EH (cell line): ENCODE results near the gene TPP1.

ENCODE experiments used
- DNase-seq: peaks from one replicate; pipeline ENCODE4 v3.0.0-alpha.2; 2015; ENCODE audit warnings: low read depth

The TPP1 gene

DNA sequence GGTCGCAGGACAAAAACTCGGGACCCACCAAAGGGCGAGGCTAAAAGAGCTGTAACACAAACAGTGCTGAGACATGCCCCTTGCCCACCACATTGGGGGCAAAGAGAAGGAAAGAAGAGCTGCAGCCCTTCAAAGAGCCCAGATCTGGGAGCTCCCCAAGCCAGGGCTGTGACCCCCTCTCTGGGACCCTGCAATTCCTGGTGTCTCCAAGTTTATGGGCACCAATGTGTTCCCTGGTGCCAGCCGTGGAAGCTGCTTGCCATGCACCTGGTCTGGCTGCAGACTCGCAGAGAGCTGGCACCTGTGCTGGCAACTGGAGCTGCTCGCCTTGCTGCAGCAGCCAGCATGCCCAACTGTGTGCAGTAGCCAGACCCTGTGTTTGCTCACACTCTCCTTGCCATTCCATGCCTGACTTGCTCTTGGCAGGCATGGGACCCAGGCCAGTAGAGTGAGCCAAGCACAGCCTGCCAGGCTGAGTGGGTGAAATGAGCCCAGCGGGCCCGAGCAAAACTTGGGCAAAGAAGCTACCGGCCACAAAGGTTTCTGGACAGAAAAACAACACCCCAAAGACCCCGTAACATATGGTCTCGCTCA lies 31.8 kb downstream of the TPP1 start:
- DNase-seq, result no peak

DNA sequence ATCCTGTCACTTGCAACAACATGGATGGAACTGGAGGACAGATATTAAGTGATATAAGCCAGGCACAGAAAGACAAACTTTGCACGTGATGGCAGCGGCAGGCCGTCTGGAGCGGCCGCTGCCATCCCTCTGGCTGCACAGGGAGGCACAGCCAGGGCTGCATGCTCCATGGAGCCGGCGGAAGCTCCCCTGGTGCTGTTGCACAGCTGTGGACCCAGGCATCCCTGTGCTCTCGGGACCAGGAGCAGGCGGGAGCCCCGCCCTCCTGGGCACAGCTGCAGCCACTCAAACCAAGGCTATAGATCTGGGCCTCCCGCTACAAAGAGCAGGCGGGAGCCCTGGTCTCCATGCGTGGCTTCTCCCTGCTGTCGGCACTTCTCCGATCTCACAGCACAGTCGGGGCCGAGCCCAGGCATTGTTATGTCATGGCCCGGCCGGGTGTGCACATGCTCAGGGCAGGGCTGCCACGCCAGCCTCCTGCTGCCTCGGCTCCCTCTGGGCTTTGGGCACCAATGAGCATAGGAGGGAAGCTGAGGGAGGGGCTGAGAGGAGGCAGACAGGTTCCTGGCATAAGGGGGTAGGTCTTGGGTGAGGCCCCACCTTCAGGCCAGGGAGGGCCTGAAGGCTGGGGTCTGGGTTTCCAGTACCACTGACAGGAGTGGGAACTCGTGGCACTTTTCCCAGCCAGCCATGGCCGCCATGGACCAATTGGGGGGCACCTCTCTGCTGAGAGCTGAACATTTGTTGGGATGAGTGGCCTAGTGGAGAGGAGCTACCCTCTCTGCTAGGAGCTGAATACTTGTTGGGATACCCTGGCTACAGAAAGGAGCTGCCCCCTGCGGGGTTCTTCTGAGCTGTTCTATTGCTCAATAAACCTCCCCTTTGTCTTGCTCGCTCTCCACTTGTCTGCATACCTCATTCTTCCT lies 32.5 kb downstream of the TPP1 start:
- DNase-seq, result no peak

GRCh38 chr11:6584528-6584927 lies 34.7 kb downstream of the TPP1 start:
- no peak for DNase-seq

- no peak for DNase-seq
These were observed 35.6 kb downstream of the TPP1 start for GRCh38 chr11:6583584-6583983.

GRCh38 chr11:6579681-6580080 lies 39.5 kb downstream of the TPP1 start:
- DNase-seq, result no peak

- DNase-seq, result no peak
These were observed 41.1 kb downstream of the TPP1 start for GRCh38 chr11:6578134-6578533.

DNA sequence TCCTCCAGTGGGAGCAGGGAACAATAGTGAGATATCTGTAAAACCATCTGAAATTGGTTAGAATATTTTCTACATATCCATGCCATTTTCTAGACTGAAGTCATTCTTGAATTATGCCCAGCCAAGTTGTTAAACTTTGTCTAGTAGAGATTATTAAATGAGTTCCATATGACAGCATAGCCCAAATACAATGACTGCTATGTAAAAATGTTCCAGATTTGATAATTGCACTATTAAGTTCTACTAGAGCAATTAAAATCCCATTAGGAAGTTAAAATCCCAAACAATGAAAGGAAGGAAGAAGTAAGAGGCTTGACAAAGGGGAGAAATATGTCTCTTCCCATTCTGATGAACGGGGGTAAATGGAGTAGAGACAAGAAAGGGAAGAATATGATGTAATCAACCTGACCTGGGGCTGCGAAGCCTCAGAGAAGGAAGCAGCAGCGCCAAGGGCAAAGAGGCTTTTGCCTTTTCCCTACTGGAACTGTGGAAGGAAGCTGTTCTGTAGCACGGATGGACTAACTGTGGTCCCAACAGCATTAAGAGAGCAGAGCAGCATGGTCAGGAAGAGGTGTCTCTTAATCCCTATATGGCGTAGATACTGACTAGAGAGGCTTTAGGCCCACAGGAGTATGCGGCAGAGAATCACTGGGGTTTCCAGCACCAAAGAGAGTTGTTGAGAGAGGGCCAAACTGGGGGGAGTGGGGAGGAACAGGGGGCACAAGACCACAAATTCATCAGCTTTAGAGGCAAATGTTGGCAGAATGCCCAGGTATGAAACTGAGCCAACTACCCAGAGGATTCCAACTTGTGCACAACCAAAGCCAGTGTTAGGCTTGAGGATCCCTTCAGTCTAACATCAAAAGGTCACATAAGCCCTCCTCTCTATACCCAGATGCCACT lies 42.5 kb downstream of the TPP1 start:
- peak; percentile 89 for DNase-seq

DNA sequence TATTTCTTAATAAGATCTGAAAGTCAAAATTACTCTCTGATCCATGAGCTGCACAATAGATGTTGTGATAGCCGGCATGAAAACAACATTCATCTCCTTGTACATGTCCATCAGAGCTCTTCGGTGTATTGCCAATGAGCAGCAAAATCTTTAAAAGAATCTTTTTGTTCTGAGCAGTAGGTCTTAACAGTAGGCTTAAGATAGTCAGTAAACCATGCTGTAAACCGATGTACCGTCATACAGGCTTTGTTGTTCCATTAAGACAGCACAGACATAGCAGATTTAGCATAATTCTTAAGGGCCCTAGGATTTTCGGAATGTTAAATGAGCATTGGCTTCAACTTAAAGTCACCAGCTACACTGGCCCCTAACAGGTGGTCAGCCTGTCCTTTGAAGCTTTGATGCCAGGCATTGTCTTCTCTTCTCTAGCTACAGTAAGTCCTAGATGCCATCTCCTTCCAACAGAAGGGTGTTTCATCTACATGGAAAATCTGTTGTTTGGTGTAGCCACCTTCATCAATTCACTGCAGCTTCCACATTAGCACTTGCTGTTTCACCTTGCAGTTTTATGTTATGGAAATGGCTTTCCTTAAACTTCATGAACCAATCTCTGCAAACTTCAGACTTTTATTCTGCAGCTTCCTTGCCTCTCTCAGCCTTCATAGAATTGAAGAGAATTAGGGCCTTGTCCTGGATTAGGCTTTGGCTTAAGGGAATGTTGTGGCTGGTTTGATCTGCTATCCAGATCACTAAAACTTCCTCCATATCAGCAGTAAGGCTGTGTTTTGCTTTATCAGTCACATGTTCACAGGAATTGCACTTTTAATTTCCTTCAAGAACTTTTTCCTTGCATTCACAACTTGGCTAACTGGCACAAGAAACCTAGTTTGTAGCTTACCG lies 44.2 kb downstream of the TPP1 start:
- DNase-seq, result no peak

GRCh38 chr11:6572215-6572614 lies 47.0 kb downstream of the TPP1 start:
- DNase-seq, result peak; percentile 87

GRCh38 chr11:6571434-6572008 lies 47.7 kb downstream of the TPP1 start:
- no peak for DNase-seq

DNA sequence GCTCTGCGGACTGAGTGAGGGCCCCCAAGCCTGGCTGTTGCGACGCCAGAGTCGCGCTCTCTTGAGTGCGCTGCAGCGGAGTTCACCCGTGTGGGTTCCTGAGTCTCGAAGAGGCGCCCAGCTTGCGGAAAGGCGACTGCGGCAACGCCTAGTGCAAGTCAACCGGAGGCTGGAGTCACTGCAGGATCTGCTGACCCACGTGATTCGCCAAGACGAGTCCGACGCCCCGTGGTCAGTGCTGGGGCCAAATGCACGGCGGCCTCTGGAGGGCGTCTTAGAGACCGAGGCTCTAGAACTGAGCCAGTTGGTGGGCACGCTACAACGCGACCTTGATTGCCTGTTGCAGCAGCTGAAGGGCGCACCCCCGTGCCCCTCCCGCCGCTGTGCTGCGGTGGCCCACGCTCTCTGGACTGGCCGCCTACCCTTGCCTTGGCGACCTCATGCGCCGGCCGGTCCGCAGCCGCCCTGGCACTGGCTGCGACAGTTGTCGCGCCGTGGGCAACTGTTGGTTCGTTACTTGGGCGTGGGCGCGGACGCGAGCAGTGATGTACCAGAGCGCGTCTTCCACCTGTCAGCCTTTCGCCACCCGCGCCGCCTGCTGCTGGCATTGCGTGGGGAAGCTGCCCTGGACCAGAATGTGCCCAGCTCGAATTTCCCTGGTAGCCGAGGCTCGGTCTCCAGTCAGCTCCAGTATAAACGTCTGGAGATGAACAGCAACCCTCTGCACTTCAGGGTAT lies 48.4 kb downstream of the TPP1 start:
- DNase-seq, result no peak

DNA sequence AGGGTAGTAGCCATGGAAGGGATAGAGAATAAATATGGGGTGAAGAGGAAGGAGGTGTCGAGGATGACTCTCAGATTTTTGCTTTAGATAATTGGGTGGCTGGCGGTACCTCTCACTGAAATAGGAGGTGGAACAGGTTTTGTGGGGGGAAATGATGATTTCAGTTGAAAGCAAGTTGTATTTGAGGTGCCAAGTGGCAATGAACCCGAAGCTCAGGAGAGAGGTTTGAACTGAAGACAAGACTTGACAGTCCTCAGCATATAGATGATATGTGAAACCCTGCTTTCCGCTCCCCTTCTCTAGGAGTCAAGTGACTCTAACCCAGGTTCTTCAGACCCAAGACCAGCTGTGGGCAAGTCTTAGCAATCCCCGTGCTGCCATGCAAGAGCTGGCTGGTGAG lies 49.5 kb downstream of the TPP1 start:
- DNase-seq, result no peak

- peak; percentile 64 for DNase-seq
These were observed 50.9 kb downstream of the TPP1 start for GRCh38 chr11:6568191-6568918.

GRCh38 chr11:6567371-6567745 lies 51.9 kb downstream of the TPP1 start:
- DNase-seq, result no peak

DNA sequence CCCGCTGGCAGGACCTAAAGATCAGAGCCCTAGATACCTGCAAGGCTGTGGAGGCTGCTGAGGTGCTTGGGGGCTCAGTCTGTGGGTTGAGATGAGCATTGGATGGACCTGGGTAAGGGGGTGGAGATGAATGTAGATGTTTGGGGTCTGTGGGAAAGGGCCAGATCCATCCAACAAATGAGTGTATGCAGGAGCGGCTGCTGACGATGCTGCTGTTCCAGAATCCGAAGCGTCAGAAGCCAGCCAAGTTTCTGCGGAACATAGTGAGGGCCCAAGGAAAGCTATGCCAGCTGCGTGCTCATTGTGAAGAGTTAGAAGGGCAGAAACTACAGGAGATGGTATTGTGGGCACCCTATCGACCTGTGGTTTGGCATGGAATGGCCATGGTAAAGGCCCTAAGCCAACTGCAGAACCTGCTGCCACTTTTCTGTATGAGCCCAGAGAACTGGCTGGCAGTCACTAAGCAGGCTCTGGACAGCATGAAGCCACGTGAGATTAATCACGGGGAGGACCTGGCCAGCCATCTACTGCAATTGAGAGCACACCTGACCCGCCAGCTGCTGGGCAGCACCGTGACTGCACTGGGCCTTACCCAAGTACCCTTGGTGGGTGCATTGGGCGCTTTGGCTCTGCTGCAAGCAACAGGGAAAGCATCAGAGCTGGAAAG lies 52.4 kb downstream of the TPP1 start:
- DNase-seq, result no peak

- no peak for DNase-seq
These were observed 53.1 kb downstream of the TPP1 start for GRCh38 chr11:6565988-6566703.

DNA sequence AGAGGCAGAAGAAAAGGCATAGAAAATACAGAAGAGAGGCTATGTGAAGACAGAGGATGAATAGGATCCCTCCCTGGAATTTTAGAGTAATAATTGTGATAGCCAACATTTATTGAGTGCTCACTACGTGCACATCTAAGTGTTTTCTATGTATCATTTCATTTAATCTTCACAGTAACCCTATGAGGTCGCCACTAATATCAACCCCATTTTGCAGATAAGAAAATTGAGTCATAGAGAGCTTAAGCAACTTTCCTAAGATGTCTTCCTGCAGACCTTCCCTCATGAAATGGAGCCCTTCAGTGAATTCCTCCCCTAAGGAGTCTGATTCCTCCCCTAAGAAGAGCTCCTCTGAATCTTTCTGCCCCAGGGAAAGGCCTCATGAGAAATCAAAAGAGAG lies 53.9 kb downstream of the TPP1 start:
- DNase-seq, result no peak

- no peak for DNase-seq
These were observed 55.6 kb downstream of the TPP1 start for GRCh38 chr11:6563667-6564066.
